Retinal pigment epithelial cell (primary cell): ENCODE results near the gene SLC34A2.

Experiments used
- DNase-seq: peaks from one replicate; pipeline ENCODE4 v3.0.0-alpha.2; 2010; ENCODE audit warnings: low read depth
- H3K4me3 ChIP-seq: 2 replicates; pipeline ENCODE4 v1.5.1; 2011; ENCODE audit warnings: mild to moderate bottlenecking, low read length, control low read depth, moderate library complexity
- TF ChIP-seq, protein P1 (sequence below): conservative IDR thresholded peaks from 2 replicates; pipeline ENCODE4 v1.5.1; 2011; ENCODE audit warnings: low read depth, low read length, control low read depth, inconsistent platforms

The SLC34A2 gene

DNA sequence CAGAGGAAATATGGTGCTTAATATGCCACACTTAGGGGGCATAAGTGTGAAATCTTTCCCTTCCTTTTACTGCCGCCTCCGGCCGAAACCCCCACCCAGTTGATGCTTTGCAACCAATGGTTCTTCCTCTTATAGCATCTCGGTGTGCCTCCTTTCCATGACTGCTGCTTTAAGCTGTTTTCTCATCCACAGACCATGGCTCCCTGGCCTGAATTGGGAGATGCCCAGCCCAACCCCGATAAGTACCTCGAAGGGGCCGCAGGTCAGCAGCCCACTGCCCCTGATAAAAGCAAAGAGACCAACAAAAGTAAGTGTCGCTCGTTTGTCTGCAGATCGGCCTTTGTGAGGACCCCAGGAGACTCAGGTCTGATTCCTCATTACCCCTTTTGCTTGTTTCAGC, 6.7 kb downstream of the SLC34A2 start:
- H3K4me3 ChIP-seq = no peak overlapping the region
- TF ChIP-seq, protein P1, sequence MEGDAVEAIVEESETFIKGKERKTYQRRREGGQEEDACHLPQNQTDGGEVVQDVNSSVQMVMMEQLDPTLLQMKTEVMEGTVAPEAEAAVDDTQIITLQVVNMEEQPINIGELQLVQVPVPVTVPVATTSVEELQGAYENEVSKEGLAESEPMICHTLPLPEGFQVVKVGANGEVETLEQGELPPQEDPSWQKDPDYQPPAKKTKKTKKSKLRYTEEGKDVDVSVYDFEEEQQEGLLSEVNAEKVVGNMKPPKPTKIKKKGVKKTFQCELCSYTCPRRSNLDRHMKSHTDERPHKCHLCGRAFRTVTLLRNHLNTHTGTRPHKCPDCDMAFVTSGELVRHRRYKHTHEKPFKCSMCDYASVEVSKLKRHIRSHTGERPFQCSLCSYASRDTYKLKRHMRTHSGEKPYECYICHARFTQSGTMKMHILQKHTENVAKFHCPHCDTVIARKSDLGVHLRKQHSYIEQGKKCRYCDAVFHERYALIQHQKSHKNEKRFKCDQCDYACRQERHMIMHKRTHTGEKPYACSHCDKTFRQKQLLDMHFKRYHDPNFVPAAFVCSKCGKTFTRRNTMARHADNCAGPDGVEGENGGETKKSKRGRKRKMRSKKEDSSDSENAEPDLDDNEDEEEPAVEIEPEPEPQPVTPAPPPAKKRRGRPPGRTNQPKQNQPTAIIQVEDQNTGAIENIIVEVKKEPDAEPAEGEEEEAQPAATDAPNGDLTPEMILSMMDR = no peak
- no peak for DNase-seq

DNA sequence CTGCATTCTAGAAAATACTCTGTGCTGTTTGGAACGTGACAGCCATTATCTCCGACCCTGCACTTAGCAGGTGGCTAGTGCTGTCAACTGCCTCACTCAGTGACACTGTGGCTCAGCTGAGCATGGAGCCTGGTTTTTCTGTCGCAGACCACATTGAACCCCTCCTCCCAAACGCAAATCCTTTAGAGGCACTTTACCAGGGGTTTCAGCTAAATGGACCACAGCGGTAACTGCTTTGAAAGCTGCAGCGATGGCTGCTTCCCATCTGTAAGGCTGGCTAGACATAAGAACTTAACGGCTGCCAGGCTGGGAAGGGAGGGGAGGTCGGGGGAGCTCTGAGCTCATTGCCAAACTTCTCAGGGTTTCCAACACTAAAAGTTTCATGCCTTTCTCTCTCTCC, 8.1 kb downstream of the SLC34A2 start:
- no peak overlapping the region for H3K4me3 ChIP-seq
- no peak for DNase-seq
- TF ChIP-seq, protein P1 = no peak

- DNase-seq = no peak
- no peak overlapping the region for H3K4me3 ChIP-seq
- TF ChIP-seq, protein P1 = no peak
Measured at GRCh38 chr4:25666031-25666630, 10.5 kb downstream of the SLC34A2 start.

- H3K4me3 ChIP-seq = no peak overlapping the region
- no peak for DNase-seq
- TF ChIP-seq, protein P1 = no peak
Measured at GRCh38 chr4:25667931-25668557, 12.4 kb downstream of the SLC34A2 start.

GRCh38 chr4:25670991-25671390, 15.3 kb downstream of the SLC34A2 start:
- no peak for DNase-seq
- H3K4me3 ChIP-seq = no peak overlapping the region
- TF ChIP-seq, protein P1 = no peak

DNA sequence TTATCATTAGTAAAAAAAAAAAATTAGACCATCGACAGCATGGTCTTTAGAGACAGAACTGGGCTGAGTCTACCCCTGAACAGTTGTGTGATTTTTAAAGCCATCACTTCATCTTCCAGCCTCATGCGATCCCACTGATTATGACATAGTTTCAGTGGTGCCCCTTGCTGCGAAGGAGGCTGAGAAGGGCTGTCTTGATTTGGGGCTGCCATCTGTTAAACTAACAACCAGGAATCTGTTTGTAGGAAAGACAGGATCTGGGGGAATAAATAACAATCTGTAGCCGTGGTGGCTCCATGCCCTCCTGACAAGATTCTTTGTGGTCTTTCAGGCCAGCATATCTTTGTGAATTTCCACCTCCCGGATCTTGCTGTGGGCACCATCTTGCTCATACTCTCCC, 17.1 kb downstream of the SLC34A2 start:
- TF ChIP-seq, protein P1 = no peak
- no peak for DNase-seq

DNA sequence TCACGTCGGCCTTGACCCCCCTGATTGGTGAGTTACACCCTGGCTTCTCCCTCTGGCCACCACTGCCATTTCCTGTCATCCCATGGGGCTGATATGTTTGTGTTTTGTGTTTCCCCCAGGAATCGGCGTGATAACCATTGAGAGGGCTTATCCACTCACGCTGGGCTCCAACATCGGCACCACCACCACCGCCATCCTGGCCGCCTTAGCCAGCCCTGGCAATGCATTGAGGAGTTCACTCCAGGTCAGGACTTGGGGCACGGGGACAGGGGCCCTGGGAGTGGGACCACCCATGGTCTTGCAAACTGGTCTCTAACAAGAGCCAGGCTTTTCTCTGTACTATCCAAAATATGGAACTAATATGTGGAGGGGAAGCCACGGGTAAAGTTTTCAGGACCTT, 18.7 kb downstream of the SLC34A2 start:
- TF ChIP-seq, protein P1 = no peak
- H3K4me3 ChIP-seq = no peak overlapping the region
- DNase-seq = no peak

More for the DNA sequence above, 17.1 kb downstream of the SLC34A2 start:
- no peak overlapping the region for H3K4me3 ChIP-seq
